GM10248 (cell line): Measurements from ENCODE around the gene FBXW7.
"Not testable (repeated sequence)": the region's sequence is repeated elsewhere in the genome, so short reads cannot be mapped to it uniquely, and the experiment has no call there.

Experiments used
- CTCF ChIA-PET: fragments of 300-600 bp; sonication (Branson Sonifier 250); formaldehyde crosslinking; extraction: SDS; loops from one replicate; lab custom pipeline; 2021; ENCODE audit warnings: antibody characterized with exemption; lab: Yijun Ruan, JAX
- POLR2A ChIA-PET: fragments of 350-650 bp; sonication (Branson Sonifier 250); formaldehyde crosslinking; extraction: SDS; loops from one replicate; lab custom pipeline; 2020; ENCODE audit warnings: antibody characterized with exemption; lab: Yijun Ruan, JAX
- DNase-seq: peaks from one replicate; pipeline ENCODE4 v3.0.0; 2012; ENCODE audit errors: extremely low spot score
- TF ChIP-seq, protein P1 (sequence below): IDR thresholded peaks from 2 replicates; pipeline ENCODE4 v1.5.1; 2012; ENCODE audit warnings: mild to moderate bottlenecking, low read depth; ENCODE audit errors: extremely low read depth, missing control alignments, control extremely low read depth

Gene FBXW7

DNA sequence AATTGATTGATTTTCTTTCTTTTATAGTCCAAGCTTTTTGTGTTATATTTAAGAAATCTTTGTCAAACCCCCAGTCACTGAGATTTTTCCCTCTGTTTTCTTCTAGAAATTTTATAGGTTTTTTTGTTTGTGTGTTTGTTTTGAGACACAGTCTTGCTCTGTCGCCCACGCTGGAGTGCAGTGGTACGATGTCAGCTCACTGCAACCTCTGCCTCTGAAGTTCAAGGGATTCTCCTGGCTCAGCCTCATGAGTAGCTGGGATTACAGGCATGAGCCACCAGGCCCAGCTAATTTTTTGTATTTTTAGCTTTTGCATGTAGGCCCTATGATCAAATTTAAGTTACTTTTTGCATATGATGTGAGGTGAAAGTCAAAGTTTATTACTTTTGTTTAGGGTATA is 20.9 kb upstream of the FBXW7 start:
- no peak for DNase-seq
- TF ChIP-seq, protein P1, sequence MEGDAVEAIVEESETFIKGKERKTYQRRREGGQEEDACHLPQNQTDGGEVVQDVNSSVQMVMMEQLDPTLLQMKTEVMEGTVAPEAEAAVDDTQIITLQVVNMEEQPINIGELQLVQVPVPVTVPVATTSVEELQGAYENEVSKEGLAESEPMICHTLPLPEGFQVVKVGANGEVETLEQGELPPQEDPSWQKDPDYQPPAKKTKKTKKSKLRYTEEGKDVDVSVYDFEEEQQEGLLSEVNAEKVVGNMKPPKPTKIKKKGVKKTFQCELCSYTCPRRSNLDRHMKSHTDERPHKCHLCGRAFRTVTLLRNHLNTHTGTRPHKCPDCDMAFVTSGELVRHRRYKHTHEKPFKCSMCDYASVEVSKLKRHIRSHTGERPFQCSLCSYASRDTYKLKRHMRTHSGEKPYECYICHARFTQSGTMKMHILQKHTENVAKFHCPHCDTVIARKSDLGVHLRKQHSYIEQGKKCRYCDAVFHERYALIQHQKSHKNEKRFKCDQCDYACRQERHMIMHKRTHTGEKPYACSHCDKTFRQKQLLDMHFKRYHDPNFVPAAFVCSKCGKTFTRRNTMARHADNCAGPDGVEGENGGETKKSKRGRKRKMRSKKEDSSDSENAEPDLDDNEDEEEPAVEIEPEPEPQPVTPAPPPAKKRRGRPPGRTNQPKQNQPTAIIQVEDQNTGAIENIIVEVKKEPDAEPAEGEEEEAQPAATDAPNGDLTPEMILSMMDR = no peak
- POLR2A ChIA-PET = no interaction called here
- CTCF ChIA-PET = interaction anchor here (1.2 to 7.4 kb wide), 4 partner anchors 11 to 56 kb away, joined by 3 to 61 read pairs (median 4); partner anchors contain the start of gene FBXW7

DNA sequence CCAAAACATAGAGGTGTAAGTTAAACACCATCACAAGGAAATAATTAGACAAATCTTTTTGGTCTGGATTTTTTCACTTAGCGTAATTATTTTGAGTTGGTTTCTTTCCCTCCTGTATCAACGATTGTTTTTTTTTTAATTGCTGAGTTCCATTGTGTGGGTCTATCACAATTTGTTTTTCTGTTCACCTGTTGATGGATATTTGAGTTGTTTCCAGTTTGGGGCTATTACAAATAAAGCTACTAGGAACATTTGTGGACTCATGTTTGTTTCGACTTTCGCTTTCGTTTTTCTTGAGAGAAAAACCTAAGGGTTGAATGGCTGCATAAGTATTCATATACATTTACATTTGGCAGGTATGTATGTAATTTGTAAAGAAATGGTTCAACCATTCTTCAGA is 20.4 kb upstream of the FBXW7 start:
- TF ChIP-seq, protein P1 = no peak
- DNase-seq = no peak
- CTCF ChIA-PET = interaction anchor here (1.2 to 7.4 kb wide), 4 partner anchors 11 to 56 kb away, joined by 3 to 61 read pairs (median 4); partner anchors contain the start of gene FBXW7
- POLR2A ChIA-PET = no interaction called here

DNA sequence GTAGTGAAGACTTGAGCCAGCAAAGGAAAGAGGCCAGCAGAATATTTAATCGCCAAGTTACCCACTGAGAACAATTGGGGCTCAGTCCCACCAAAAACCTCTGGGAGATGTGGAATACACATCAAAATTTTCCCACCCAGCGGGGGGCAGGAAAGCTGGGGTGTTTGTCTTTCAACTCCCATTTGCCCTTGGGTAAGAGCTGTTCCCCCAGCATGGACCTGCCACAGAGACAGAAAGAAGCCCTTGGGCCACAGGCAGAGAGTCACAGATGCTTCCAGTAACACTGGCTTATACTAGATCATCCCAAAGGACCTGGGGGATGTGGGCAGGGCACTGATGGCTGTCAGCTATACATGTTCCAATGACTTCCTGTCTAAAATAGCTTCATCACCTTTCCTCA is 18.9 kb upstream of the FBXW7 start:
- TF ChIP-seq, protein P1 = no peak
- CTCF ChIA-PET = interaction anchor here (1.0 to 7.4 kb wide), 11 partner anchors 10 to 85 kb away, joined by 3 to 61 read pairs (median 5); partner anchors contain the start of gene FBXW7
- no peak for DNase-seq
- POLR2A ChIA-PET = interaction anchor here (0.5 to 1.1 kb wide), 6 partner anchors 19 to 1529 kb away, joined by 3 to 7 read pairs (median 4); partner anchors contain the start of gene FBXW7

DNA sequence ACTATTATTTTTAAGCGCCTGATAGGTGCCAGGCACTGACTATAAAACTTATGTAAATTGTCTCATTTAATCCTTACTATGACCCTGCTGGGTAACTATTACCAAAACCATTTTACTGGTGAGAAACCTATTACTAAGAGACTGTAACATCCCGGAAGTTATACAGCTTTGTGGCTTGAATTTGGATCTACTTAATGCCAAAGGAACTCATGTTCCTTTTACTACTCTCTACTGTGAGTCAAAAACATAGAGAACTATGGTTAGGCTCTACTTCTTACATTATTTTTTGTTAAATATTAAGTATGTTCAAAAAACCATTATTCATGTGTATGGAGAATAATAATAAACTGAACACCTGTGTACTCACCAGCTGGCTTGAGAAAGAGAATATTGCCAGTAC is 14.8 kb upstream of the FBXW7 start:
- CTCF ChIA-PET = interaction anchor here (1.1 to 7.4 kb wide), 4 partner anchors 11 to 89 kb away, joined by 3 to 61 read pairs (median 6); partner anchors contain the start of gene FBXW7
- POLR2A ChIA-PET, DNase-seq: not testable (repeated sequence)

DNA sequence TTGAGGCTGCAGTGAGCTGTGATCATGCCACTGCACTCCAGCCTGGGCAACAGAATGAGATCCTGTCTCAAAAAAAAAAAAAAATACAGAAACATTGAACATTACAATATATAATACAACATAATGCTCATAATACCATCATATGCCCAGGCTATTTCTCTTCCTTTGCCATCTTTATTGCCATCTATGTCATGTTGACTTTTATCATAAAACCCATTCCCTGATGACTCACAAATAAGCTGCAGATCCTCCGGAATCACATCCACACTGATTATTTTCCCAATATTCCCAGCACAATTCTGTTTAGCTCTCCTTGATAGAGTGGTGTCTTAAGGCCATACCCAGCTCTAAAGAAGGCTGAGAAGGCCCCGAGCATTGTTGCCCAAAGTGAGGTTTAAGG is 9.2 kb upstream of the FBXW7 start:
- CTCF ChIA-PET = interaction anchor here (0.7 kb wide), 1 partner anchor 99 kb away, joined by 3 read pairs; no protein-coding TSS in a partner anchor
- TF ChIP-seq, protein P1 = no peak
- POLR2A ChIA-PET = interaction anchor here (0.6 kb wide), 1 partner anchor 10 kb away, joined by 3 read pairs; no protein-coding TSS in a partner anchor
- DNase-seq = no peak

DNA sequence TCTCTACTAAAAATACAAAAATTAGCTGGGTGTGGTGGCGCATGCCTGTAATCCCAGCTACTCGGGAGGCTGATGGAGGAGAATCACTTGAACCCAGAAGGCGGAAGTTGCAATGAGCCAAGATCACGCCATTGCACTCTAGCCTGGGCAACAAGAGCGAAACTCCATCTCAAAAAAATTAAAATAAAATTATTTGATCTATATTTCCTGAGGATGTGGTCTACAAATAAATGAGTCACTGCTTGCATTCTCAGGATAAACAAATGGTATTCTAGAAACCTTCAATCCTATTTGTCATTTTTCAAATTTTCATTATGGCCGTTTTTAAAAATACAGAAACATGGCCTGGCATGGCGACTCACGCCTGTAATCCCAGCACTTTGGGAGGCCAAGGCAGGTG is 8.6 kb upstream of the FBXW7 start:
- not testable (repeated sequence) for DNase-seq
- CTCF ChIA-PET = interaction anchor here (1.0 to 1.5 kb wide), 3 partner anchors 15 to 46 kb away, joined by 3 to 5 read pairs (median 4); no protein-coding TSS in a partner anchor
- POLR2A ChIA-PET = interaction anchor here (0.6 kb wide), 1 partner anchor 10 kb away, joined by 3 read pairs; no protein-coding TSS in a partner anchor

DNA sequence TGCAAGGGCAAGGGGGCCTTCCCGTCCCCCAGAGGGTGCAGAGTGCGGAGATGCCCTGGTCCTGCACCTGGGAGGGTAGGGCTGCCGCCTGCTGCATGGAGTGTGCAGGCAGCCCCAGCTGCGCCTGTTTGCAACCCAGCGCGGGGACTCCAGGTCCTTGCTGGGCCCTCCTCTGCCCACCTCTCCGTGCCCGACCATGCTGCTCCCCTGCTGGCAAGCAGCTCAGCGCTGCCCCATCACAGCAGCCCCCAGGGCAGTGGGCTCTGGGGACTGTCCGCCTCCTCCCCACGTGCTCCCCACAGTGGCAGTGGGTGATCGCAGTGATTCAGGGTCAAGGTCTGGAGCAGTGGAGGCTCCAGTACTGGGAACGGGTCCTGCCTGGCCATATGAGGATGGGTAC is 5.0 kb upstream of the FBXW7 start:
- POLR2A ChIA-PET = no interaction called here
- TF ChIP-seq, protein P1 = no peak
- CTCF ChIA-PET = interaction anchor here (1.1 to 6.8 kb wide), 3 partner anchors 12 to 40 kb away, joined by 3 to 61 read pairs (median 5); no protein-coding TSS in a partner anchor
- DNase-seq = no peak
